ENCODE measurements around the gene UBIAD1. TPM values are rescaled to one million over a fixed set of nuclear protein-coding genes. Genes with fewer than 3 reads are reported as not detected.

Gene UBIAD1
- total RNA-seq, 1 experiment from 2014 or later, result 21.6 TPM

DNA sequence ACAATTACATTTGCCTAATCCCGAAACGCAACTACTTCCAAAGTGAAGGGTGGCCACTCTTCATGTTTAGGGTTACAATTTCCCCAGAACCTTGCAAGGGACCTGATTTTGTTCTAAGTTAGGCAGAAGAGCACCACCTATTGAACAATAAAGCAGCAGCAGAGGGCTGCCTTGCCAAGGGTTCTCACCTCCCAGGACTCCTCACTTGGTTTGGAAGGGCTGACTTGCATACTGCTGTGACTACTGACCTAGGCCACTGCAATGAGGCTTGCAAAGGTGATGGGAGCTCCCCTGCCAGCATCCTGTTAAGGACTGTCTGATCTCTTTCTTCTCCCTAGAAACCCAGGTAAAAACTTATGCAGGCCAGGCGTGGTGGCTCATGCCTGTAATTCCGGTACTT, 24.8 kb upstream of the UBIAD1 start:
- no peak for TF ChIP-seq AR (CRISPR knock-in tag; IDR thresholded peaks at IDR 0.05)
- no peak for TF ChIP-seq FOXJ3 (CRISPR knock-in tag; IDR thresholded peaks at IDR 0.05; ENCODE audit: borderline replicate concordance)
- peak; percentile 85 for TF ChIP-seq ZNF317 (CRISPR knock-in tag; IDR thresholded peaks at IDR 0.05; ENCODE audit: borderline replicate concordance, low read depth)
- TF ChIP-seq ZNF281 (CRISPR knock-in tag; IDR thresholded peaks at IDR 0.05), result no peak
- TF ChIP-seq TEAD1 (CRISPR knock-in tag; IDR thresholded peaks at IDR 0.05), result no peak
- Mint-ChIP-seq H3K27ac (0 out of 2 replicates have a peak overlapping the region, but pooled peaks have one; percentile 68), H3K4me3 (no peak overlapping the region), H3K27me3 (ENCODE audit: low read depth) (no peaks in the 10 kb centered on the region), H3K36me3 (peaks cover 55% of the 10 kb centered on the region), H3K4me1 (no peaks in the 10 kb centered on the region), H3K9me3 (peaks cover 11% of the 10 kb centered on the region)
- CTCF ChIA-PET, result no interaction called here
- no peak for DNase-seq (ENCODE audit: low spot score)
- ATAC-seq, result peak; percentile 65
- POLR2A ChIA-PET, result no interaction called here

DNA sequence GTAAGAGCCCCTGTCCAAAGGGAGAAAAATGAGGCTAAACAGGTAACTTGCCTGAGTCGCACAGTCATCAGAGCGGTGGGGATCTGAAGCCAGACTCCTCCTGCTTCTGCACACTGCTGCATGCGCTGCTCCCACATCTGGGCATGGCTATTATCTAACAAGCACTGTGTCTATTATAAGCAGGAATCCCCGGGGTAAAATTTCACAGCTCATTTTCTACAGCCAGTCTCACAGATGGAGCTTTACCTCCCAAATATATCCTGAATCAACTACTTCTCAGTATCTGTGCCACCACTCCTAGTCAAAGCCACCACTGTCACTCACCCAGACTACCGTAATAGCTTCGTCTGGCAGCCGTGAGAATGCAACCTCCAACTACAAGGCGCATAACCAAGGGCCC, 20.5 kb upstream of the UBIAD1 start:
- Mint-ChIP-seq H3K4me3 (no peak overlapping the region), H3K4me1 (no peaks in the 10 kb centered on the region), H3K36me3 (peaks cover 67% of the 10 kb centered on the region), H3K27ac (no peak overlapping the region), H3K27me3 (ENCODE audit: low read depth) (no peaks in the 10 kb centered on the region; the same call in 1 of the 2 replicates), H3K9me3 (peaks cover 11% of the 10 kb centered on the region)
- CTCF ChIA-PET, result no interaction called here
- ATAC-seq, result no peak
- no peak for DNase-seq (ENCODE audit: low spot score)
- TF ChIP-seq FOXP1 (CRISPR knock-in tag; IDR thresholded peaks at IDR 0.05; ENCODE audit: borderline replicate concordance) (no peak), CREM (CRISPR knock-in tag; IDR thresholded peaks at IDR 0.05) (no peak), AR (CRISPR knock-in tag; IDR thresholded peaks at IDR 0.05) (no peak), AFF4 (CRISPR knock-in tag; IDR thresholded peaks at IDR 0.05; ENCODE audit: borderline replicate concordance) (no peak), ZNF263 (CRISPR knock-in tag; IDR thresholded peaks at IDR 0.05; ENCODE audit: low read depth) (no peak), TEAD4 (CRISPR knock-in tag; IDR thresholded peaks at IDR 0.05) (no peak), TEAD1 (CRISPR knock-in tag; IDR thresholded peaks at IDR 0.05) (no peak), GABPB1 (CRISPR knock-in tag; IDR thresholded peaks at IDR 0.05) (no peak), ZNF416 (CRISPR knock-in tag; IDR thresholded peaks at IDR 0.05) (no peak)
- TF ChIP-seq, protein P1, sequence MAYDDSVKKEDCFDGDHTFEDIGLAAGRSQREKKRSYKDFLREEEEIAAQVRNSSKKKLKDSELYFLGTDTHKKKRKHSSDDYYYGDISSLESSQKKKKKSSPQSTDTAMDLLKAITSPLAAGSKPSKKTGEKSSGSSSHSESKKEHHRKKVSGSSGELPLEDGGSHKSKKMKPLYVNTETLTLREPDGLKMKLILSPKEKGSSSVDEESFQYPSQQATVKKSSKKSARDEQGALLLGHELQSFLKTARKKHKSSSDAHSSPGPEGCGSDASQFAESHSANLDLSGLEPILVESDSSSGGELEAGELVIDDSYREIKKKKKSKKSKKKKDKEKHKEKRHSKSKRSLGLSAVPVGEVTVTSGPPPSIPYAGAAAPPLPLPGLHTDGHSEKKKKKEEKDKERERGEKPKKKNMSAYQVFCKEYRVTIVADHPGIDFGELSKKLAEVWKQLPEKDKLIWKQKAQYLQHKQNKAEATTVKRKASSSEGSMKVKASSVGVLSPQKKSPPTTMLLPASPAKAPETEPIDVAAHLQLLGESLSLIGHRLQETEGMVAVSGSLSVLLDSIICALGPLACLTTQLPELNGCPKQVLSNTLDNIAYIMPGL (CRISPR knock-in tag; IDR thresholded peaks at IDR 0.05), result no peak
- POLR2A ChIA-PET, result no interaction called here

Measured in WTC11 (cell line).